ELF-1 (cell line): ENCODE data around the gene TPD52L2.
"Not testable (repeated sequence)": the region's sequence is repeated elsewhere in the genome, so short reads cannot be mapped to it uniquely, and the experiment has no call there.

Source experiments
- DNase-seq: peaks from one replicate; pipeline ENCODE4 v3.0.0-alpha.2; 2016; ENCODE audit warnings: low read depth, low spot score

Gene TPD52L2

DNA sequence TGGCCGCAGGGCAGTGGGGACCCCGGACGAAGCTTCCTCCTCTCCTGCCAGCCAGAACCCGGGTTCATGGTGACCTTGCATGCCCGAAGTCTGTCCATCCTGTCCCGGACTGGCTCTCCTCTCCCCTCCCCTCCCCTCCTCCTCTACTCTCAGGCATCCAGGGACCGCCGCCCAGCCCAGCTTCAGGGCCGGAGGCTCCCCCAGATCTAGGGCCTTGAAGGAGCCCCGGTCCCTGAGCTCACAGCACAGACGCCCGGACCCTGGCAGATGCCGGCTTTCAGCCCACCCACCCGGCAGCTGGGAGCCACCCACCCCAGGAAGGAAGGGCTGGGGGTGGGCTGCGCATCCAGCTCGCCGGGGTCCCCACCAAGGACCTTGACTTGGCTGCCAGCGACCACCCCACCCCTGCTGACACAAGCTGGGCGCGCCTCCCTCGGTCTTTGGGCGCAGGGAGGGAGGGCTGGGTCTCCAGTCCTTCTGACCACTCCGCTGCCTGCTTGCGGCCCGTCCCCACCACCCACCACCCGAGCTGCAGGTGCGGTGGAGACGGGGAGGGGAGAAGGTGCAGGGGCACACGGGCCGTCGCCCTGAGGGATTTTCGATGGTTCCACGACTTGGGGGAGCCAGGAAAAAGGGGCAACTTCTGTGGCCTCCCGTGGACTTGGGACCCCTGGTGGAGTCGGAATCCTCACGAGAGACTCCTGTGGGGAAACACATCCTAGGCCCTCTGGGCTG, 9.5 kb upstream of the TPD52L2 start:
- DNase-seq, result no peak

DNA sequence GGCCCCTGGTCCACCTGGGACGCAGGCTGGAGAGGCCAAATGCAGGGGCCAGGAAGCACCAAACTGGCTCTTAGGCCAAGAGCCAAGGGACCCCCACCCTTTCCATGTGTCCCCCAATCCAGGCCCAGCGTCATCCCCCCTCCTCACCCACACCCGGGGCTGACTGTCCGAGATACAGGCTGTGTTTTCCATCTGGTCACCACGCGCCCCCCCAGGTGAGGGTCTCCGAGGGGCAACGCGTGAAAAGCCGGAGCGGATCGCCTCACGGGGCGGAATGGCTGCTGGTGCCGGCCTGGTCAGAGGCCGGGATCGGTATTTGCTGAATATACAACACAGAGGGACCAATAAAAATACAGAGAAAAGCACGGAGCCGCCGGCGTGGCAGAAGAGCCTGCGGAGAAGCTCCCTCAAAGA, 9.0 kb upstream of the TPD52L2 start:
- peak; percentile 39 for DNase-seq

DNA sequence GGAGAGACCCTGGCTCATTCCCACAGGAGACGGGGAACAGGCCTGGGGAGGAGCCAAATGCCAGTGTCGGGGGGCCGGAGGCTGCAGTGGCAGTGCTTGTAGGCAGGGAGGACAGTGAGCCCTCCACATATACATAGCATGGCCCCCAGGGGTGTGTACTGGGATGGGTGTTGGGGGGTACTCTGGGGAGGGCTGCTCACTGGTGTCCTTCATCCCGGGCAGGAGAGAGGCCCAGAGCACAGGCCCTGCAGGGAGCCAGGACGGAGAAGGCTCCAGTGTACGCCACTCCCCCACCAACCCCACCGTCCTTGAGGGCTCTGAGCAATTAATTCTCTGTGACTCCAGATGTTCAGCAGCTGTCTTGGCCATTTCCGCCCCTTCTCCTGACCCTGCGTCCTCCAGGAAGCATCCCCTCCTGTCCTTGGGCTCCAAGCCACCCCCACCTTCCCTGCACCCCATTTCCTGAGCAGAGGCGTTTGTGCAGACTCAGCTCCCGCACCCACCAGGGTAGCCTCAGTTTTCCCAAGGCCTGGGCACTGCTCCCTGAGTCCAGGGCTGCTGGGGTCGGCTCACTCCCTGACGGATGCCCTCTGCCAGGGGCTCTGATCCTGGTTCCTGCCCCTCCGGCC, 7.2 kb upstream of the TPD52L2 start:
- no peak for DNase-seq

DNA sequence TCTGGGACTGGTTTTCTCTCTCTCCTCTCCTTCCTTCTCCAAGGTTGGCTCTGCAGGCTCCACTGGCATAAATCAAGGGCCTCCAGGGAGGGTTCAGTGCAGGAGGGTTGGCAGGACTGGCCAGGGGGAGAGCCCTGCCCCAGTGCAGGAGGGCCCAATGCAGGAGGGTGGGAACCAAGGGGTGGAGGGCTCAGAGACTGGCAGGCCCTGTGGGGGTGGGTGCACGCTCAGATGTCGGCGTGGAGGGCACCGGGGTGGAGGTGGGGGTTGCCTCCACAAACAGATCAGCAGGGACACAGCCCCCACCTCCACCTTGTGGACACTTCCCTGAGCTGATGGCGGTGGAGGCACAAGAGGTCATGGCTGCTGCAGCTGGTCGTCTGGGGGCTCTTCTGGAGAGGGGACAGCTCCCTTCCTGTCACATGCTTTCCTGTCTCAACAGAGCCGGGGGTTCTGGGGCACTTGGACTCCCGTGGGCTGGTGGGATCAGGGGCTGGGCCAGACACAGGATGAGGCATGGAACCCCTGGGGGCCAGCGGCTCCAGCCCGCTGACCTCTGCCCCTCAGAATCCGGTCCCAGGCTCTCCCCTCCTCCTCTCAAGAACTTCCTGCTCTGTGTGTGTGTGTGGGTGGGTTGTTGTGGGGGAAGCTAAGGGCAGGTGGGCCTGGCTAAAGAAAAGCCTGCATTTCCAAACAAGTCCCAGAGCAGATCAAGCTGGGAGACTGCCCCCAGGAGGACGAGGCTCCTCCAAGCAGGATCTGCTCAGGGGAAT, 6.5 kb upstream of the TPD52L2 start:
- DNase-seq, result peak; percentile 69

DNA sequence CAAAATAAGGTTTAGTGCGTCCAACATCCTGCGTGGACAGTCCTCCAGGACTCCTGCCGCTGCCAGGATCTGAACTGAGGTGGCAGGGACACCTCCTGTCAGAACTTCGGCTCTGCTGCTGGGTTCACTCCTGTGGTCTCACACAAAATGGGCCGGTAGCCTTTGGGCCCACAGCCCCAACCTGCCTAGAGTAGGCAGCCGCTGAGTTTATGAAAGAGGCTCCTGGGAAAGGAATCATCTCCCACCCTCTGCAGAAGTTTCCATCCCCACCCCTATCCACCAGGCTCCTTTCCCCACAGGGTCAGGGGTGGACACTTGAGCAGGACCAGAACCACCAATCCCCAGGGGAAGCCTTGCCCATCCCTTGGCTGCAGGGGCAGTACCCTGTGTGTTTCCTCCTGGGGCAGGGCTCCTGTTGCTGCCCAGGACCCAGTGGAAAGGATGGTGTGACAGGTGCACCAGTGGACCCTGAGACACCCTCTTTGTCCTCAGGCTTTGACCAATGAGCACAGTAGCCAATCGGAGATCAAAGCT, 5.8 kb upstream of the TPD52L2 start:
- DNase-seq, result no peak

DNA sequence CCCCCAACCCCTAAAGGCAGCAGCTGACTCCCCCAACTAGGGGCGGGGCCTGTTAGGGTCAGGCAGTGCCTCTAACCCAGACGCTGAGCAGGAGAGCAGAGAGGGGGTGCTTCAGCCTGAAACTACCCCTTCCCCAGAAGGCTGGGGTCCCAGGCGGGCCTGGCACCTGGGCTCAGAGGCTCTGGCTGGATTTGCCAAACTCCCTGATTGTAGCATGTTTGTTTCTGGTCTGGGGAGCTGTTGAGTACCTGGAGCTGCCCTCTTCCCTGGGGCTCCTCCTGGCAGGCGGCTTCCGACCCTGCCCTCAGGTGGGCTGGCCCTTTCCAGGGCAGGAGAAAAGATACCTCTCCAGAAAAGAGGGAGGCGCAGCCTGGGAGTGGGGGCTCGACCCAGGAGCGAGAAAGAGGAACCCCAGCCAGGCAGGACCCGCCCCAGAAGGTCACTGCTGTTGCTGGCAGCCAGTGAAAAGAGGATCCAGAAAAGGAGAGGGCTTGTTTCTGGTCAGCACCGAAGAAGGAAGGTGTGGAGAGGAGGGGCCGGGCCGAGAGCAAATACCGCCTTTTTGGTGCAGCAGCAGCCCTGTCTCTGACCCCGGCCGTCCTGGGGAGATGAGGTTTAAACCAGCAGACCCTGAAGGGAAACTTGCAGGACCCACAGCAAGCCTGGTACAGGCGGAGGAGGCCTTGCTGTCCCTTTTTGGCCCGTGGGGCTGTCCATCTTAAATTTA, 4.6 kb upstream of the TPD52L2 start:
- peak; percentile 44 for DNase-seq

DNA sequence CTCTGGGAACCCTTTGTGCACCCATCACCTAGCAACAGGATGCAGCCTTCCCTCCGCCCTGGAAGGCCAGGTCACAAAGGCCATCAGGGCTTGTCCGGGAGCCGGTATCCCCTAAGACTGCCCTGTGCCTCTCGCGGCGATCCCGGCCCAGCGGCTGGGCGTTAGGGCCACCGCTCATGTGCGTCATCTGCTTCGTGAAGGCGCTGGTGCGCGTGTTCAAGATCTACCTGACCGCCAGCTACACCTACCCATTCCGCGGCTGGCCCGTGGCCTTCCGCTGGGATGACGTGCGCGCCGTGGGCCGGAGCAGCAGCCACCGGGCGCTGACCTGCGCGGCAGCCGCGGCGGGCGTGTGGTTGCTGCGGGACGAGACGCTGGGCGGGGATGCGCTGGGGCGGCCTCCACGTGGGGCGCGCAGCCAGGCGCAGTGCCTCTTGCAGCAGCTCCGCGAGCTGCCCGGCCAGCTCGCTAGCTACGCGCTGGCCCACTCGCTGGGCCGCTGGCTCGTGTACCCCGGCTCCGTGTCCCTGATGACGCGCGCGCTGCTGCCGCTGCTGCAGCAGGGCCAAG, 3.6 kb upstream of the TPD52L2 start, which contains the start of gene ABHD16B:
TSS of gene ABHD16B (plus strand) at position 134 of the 570 bp plus-strand sequence. CDS start at position 177, 43 bp downstream.
- DNase-seq, result no peak

DNA sequence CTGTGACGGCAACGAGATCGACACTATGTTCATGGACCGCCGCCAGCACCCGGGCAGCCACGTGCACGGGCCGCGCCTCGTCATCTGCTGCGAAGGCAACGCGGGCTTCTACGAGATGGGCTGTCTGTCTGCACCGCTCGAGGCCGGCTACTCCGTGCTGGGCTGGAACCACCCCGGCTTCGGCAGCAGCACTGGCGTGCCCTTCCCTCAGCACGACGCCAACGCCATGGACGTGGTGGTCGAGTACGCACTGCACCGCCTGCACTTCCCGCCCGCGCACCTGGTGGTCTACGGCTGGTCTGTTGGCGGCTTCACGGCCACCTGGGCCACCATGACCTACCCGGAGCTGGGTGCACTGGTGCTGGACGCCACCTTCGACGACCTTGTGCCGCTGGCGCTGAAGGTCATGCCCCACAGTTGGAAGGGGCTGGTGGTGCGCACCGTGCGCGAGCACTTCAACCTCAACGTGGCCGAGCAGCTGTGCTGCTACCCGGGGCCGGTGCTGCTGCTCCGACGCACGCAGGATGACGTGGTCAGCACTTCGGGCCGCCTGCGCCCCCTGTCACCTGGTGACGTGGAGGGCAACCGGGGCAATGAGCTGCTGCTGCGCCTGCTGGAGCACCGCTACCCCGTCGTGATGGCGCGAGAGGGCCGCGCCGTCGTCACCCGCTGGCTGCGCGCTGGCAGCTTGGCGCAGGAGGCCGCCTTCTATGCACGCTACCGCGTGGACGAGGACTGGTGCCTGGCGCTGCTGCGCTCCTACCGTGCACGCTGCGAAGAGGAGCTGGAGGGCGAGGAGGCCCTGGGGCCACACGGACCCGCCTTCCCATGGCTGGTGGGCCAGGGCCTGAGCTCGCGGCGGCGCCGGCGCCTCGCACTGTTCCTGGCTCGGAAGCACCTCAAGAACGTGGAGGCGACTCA, 2.8 kb upstream of the TPD52L2 start:
- no peak for DNase-seq

DNA sequence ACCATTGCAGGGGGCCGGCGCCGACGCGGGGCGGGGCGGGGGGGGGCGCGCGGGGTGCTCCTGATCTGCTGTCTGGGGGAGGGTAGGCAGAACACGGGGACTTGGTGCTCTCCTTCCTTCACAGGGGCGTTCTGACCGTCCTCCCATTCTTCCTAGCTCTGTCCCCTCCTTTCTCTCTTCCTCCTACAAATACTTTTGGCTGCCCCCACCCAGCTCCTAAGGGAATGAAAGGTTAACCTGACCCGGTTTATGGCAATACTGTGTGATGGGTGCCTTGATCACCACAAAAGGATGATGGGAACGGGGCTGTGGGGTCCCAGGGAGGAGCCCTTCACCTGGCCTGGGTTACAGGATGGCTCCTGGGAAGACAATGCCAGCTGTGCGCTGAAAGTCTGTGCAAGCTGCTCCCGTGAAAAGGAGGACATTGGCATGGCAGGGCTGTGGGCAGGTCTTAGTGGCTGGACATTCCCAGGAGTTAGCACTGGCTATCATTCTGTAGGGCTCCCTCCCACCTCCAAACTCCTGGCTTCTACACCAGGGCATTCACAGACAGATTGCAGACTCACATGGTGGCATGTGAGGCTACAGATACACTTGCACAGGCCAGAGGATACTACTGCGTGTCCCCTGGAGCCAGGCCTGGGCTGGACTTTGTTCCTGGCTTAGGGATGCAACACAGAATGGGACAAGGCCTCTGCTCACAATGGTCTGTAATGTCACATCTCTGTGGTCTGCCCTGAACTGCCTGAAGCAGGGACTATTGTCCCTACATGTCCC, 1.9 kb upstream of the TPD52L2 start:
- no peak for DNase-seq

DNA sequence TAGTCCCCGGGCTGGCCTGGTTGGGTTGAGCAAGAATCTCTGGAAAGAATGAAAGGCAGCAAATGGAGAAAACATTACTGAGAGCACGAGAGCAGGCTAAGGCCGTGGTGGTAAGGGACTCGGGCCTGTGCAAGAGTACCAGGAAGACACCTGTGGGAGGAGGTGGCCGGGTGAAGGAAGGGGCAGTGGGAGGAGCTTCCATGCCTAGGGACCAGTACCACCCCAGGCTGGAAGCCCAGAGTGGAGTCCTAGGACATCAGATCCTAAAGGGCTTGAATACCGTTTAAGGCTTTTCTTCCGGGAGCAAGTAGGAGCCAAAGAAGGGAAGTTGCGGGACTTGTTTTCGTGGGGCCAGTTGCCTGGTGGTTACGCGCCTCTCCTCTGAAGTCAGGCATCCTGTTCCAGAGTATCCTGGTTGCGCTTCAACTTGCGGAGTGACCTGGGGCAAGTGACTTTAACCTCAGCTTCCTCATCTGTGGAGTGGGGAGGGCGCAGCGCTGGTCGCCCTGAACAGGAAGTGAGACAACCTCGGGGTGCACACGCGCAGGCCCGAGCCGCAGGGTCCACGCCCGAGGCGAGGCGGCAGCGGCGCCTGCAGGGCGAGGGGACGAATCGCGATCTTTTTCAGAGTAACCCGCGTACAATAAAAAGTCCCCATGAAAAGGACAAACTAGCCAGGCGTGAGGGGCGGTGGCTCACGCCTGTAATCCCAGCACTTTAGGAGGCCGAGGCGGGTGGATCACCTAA, 1.1 kb upstream of the TPD52L2 start:
- DNase-seq, result peak; percentile 86

DNA sequence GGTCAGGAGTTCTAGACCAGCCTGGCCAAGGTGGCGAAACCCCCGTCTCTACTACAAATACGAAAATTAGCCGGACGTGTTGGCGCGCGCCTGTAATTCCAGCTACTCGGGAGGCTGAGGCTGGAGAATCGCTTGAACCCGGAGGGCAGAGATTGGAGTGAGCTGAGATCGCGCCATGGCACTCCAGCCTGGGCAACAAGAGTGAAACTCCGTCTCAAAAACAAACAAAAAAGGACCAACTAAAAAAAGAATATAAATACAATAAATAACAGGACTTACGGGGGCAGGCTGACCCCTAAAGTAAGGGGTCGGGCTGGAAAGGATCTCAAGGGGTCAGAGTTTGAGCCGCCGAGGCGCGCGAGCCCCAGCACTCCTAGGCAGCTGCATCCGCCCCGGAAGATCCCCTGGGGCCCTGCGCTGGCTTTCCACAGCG, 509 bp upstream of the TPD52L2 start:
- no peak for DNase-seq

DNA sequence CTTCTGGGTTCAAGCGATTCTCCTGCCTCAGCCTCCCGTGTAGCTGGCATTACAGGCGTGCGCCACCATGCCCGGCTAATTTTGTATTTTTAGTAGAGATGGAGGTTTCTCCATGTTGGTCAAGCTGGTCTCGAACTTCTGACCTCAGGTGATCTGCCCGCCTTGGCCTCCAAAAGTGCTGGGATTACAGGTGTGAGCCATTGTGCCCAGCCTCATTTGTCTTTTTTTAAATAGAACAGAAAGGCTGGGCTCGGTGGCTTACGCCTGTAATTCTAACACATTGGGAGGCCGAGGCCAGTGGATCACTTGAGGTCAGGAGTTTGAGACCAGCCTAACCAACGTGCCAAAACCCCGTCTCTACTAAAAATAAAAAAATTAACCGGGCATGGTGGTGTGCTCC, 2.0 kb downstream of the TPD52L2 start:
- DNase-seq, result not testable (repeated sequence)

DNA sequence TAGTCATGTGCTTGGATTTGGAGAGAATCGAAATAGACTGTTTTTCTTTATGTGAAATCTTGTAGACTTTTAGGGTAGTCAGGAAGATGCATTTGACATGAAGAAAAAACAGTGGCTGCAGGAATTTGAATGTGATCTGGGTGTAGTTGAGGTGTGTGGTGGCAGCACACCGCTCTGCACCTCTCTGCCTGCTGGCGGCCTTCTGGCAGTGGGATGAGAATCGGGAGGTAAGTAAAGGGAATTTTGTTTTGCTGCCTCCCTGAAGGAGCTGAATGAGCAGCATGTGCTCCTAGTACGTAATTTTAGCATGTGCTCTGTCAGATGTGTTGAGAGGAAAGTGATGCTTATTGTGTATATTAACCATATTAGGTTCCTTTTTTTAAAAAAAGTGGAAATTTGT, 3.2 kb downstream of the TPD52L2 start:
- no peak for DNase-seq

DNA sequence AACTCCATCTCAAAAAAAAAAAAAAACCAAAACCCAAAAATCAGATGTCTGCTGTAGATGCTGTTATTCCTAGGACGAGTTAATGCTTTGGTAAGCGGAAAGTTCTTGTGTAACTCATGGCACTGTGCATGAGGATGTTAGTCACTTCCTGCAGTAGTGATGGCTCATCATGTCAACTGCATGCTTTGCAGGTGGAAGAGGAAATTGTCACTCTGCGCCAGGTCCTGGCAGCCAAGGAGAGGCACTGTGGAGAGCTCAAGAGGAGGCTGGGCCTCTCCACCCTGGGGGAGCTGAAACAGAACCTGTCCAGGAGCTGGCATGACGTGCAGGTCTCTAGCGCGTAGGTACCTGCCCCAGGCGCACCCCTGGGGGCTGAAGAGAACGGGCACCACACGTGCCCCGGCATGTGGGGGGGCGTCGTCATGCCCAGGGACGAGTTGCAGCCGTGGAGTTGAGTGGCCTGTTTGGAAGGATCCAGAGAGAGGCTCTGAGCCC, 8.5 kb downstream of the TPD52L2 start:
- no peak for DNase-seq

DNA sequence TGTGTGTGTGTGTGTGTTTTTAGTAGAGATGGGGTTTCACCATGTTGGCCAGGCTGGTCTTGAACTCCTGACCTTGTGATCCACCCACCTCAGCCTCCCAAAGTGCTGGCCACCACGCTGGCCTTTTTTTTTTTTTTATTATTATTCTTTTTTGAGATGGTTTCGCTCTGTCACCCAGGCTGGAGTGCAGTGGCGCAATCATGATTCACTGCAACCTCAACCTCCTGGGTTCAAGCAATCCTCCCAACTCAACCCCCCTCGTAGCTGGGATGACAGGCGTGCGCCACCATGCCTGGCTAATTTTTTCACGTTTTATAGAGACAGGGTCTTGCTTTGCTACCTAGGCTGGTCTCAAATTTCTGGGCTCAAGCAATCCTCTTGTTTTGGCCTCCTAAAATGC, 9.2 kb downstream of the TPD52L2 start:
- DNase-seq, result not testable (repeated sequence)

DNA sequence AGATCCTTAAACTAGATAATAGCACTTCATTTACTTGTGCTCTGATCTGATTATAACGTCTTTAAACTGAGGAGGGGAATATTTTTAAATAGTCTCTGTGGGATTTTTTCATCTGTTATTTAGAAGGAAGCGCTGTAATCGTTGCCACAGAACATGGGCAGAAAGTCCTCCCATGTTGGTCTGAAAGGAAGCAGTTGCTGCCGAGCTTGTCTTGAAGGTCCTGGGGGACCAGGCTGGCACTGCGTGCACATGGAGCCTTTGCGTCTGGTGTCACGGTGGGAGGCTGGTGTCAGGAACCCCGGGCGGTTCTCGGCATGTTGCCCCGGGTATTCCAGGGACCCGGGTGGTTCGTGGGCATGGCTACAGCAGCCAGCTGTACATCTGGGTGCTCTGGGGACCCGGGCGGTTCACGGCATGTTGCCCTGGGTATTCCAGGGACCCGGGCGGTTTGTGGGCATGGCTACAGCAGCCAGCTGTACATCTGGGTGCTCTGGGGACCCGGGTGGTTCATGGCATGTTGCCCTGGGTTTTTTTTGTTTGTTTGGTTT, 11.5 kb downstream of the TPD52L2 start:
- no peak for DNase-seq

DNA sequence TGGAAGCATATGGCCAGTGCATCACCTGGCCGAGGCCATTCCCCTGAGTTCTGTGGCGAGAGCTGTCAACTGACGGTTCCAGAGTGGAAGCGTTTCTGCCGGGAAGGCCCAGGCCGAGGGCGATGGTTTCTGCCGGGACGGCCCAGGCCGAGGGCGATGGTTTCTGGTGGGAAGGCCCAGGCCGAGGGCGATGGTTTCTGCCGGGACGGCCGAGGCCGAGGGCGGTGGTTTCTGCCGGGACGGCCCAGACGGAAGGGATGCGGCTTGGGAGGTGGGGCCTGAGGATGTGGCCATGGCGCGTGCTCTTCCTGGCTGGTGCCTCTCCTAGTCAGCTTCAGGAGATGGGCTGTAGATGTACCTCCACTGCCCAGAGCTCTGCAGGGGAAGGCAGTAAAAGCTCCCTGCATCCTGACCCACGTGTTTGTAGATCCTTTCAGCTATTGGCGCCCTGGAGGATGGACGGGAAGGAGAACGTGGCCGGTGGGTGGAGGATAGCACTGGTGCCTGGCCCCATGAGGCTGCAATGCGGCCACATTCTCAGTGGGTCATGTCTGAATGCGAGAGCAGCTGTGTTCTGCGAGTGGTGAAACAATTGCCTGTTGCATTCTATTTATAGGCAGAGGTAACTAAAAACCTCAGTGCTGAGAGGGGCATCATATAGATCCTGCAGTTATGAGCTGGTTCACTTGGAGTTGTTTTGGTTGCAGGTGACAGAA, 12.8 kb downstream of the TPD52L2 start:
- no peak for DNase-seq
